Lower lobe of right lung (tissue), 2 donors: ENCODE data around the gene FGFRL1. TPM values are rescaled to one million over a fixed set of nuclear protein-coding genes. Genes with fewer than 3 reads are reported as not detected.
"Not testable (repeated sequence)": the region's sequence is repeated elsewhere in the genome, so short reads cannot be mapped to it uniquely, and the experiment has no call there.

ENCODE experiments used
- ATAC-seq, 2 donors: fragments of 200-7000 bp; cut with Tn5 transposase; one replicate each; pipeline ENCODE4 v1.9.1; 2020 to 2022; ENCODE audit warnings: mild to moderate bottlenecking in 2 of 2, moderate library complexity in 2 of 2
- DNase-seq: peaks from one replicate; pipeline ENCODE4 v3.0.0-alpha.2; 2020
- H3K27ac ChIP-seq: fragments of 200-600 bp; one replicate; pipeline ENCODE4 v1.8.0; 2022
- H3K27me3 ChIP-seq: fragments of 200-600 bp; one replicate; pipeline ENCODE4 v1.8.0; 2022; ENCODE audit warnings: low read depth
- H3K36me3 ChIP-seq: fragments of 200-600 bp; one replicate; pipeline ENCODE4 v1.8.0; 2022; ENCODE audit warnings: mild to moderate bottlenecking
- H3K4me1 ChIP-seq: fragments of 200-600 bp; one replicate; pipeline ENCODE4 v1.8.0; 2022
- H3K4me3 ChIP-seq: fragments of 200-600 bp; one replicate; pipeline ENCODE4 v1.8.0; 2022; ENCODE audit warnings: mild to moderate bottlenecking
- H3K9me3 ChIP-seq: fragments of 200-600 bp; one replicate; pipeline ENCODE4 v1.8.0; 2022
- intact Hi-C: fragments of 100-400 bp; cut with DNase I; formaldehyde crosslinking; loops from one replicate; pipeline ENCODE4 v1.11.0; 2022
- total RNA-seq: library from RNA; stranded (reverse); fragmentation: NEBNext Ultra II Directional; extraction: Animal tissue kit (Norgen Biotek cat#: 25700); gene quantifications from one replicate; pipeline ENCODE4 v1.2.1, GENCODE V29; 2021
- TF ChIP-seq, protein P1 (sequence below): fragments of 200-600 bp; IDR thresholded peaks from one replicate; pipeline ENCODE4 v1.8.0; 2022; ENCODE audit warnings: antibody characterized with exemption, mild to moderate bottlenecking
- donor health status: DM: no; HTN: yes; CAD: no; lungs with severe emphysema.

FGFRL1 gene
- total RNA-seq, 1 donor from 2014 or later = 23.4 TPM

DNA sequence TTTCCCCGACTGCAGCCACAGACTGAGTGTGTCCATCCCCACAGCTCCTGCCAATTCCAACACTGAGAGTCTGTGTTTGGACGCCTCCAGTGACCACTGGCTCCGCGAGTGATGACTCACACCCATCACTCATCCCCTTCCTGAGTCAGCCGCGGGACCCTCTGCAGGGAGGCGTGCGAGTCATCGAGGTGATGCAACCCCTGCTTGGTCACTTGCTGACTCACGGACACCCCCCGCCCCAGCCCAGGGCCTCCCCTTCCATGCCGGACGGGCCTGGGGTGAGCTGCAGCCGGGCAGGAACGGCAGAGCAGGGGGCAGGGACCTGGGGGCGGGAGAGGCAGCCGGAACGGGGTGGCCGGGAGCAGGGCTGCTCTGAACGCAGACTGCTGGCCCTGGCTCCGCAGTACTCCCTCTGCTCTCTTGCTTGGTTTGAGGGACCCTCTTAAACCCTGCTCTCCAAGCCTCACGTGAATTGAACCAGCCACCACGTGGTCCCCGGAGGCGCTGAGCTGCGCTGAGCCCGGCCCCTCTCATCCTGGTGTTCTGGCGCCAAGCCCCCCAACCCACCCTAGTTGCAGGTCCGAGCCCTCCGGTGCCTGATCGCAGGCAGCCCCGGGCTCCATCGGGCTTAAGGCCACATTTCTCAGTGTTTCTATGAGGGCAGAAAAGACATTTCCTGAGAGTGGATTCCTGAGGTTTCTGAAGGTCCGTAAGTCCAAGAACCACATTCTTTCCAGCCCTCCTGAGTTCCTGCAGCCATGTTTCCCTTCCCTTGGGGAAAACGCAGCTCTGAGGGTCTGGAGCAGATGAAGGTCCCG lies 32.4 kb downstream of the FGFRL1 start:
- H3K9me3 ChIP-seq = no peaks in the 10 kb centered on the region
- H3K4me1 ChIP-seq = peaks cover 45% of the 10 kb centered on the region
- no peaks in the 10 kb centered on the region for H3K36me3 ChIP-seq
- H3K27me3 ChIP-seq = peaks cover 25% of the 10 kb centered on the region
- H3K4me3 ChIP-seq = no peak overlapping the region
- peak; percentile 60 to 73 for ATAC-seq
- peak overlapping the region; percentile 18 for H3K27ac ChIP-seq
- DNase-seq = peak; percentile 78
- intact Hi-C loops = no loop called here
- TF ChIP-seq, protein P1, sequence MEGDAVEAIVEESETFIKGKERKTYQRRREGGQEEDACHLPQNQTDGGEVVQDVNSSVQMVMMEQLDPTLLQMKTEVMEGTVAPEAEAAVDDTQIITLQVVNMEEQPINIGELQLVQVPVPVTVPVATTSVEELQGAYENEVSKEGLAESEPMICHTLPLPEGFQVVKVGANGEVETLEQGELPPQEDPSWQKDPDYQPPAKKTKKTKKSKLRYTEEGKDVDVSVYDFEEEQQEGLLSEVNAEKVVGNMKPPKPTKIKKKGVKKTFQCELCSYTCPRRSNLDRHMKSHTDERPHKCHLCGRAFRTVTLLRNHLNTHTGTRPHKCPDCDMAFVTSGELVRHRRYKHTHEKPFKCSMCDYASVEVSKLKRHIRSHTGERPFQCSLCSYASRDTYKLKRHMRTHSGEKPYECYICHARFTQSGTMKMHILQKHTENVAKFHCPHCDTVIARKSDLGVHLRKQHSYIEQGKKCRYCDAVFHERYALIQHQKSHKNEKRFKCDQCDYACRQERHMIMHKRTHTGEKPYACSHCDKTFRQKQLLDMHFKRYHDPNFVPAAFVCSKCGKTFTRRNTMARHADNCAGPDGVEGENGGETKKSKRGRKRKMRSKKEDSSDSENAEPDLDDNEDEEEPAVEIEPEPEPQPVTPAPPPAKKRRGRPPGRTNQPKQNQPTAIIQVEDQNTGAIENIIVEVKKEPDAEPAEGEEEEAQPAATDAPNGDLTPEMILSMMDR = no peak

GRCh38 chr4:1044469-1045192 lies 33.2 kb downstream of the FGFRL1 start:
- H3K4me3 ChIP-seq = no peak overlapping the region
- peaks cover 45% of the 10 kb centered on the region for H3K4me1 ChIP-seq
- TF ChIP-seq, protein P1 = no peak
- no peaks in the 10 kb centered on the region for H3K9me3 ChIP-seq
- DNase-seq (peak; percentile 37), ATAC-seq (no peak)
- intact Hi-C loops = no loop called here
- no peak overlapping the region for H3K27ac ChIP-seq
- peaks cover 25% of the 10 kb centered on the region for H3K27me3 ChIP-seq
- H3K36me3 ChIP-seq = no peaks in the 10 kb centered on the region

GRCh38 chr4:1045193-1045594 lies 33.8 kb downstream of the FGFRL1 start:
- DNase-seq (peak; percentile 40), ATAC-seq (no peak)
- Histone ChIP-seq H3K27ac (no peak overlapping the region), H3K9me3 (no peaks in the 10 kb centered on the region), H3K27me3 (peaks cover 25% of the 10 kb centered on the region), H3K36me3 (no peaks in the 10 kb centered on the region), H3K4me3 (no peak overlapping the region), H3K4me1 (peaks cover 39% of the 10 kb centered on the region)
- intact Hi-C loops = no loop called here
- TF ChIP-seq, protein P1 = no peak

DNA sequence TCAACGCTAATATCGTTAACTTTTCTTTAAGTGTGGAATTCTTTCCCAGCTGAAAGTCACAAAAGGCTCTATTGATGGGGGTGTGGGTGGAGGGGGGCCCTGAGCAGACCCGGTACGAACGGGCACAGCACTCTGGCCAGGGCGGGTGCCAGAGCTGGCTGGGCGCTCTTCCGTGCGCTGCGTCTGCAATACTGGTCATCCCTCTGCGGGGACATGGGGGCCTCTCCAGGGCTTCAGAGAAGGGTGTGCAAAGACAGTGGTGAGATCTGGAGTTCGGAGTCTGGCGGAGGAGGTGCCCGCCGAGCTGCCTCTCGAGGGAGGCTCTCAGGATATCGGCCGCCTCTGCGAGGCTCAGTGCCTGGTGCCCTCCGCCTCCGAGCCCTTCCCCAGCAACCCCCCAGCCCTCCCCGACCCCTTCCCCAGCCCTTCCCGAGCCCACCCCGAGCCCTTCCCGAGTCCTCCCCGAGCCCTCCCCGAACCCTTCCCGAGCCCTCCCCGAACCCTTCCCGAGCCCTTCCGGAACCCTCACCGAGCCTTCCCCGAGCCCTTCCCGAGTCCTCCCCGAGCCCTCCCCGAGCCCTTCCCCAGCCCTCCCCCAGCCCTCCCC lies 34.3 kb downstream of the FGFRL1 start:
- TF ChIP-seq, protein P1 = no peak
- Histone ChIP-seq H3K4me3 (no peak overlapping the region), H3K27ac (no peak overlapping the region), H3K4me1 (peaks cover 38% of the 10 kb centered on the region), H3K9me3 (no peaks in the 10 kb centered on the region), H3K36me3 (no peaks in the 10 kb centered on the region), H3K27me3 (peaks cover 28% of the 10 kb centered on the region)
- peak; percentile 18 for DNase-seq
- peak in 1 of 2 donors; percentile 3 for ATAC-seq
- intact Hi-C loops = no loop called here

- peak; percentile 18 to 41 for ATAC-seq
- H3K4me3 ChIP-seq = peak overlapping the region; percentile 33
These were observed 35.2 kb downstream of the FGFRL1 start for GRCh38 chr4:1046581-1047011.

More at GRCh38 chr4:1046581-1047011, 35.2 kb downstream of the FGFRL1 start:
- H3K27ac ChIP-seq = peak overlapping the region; percentile 12
- H3K27me3 ChIP-seq = peaks cover 37% of the 10 kb centered on the region
- H3K36me3 ChIP-seq, intact Hi-C loops, H3K9me3 ChIP-seq: not testable (repeated sequence)
- H3K4me1 ChIP-seq = peaks cover 35% of the 10 kb centered on the region
- DNase-seq = peak; percentile 62
